Endothelial cell of umbilical vein (primary cell): ENCODE data around the gene ST8SIA6. TPM values are rescaled to one million over a fixed set of nuclear protein-coding genes. Genes with fewer than 3 reads are reported as not detected.

Experiments
- BruUV-seq: library from RNA; stranded (reverse); fragments of 400-500 nt; replicated peaks from 2 replicates; lab custom pipeline; 2021; lab: Mats Ljungman, UMichigan
- CTCF ChIA-PET: fragments of 300-600, 350-600 bp; sonication (Branson Sonifier 250); formaldehyde crosslinking; loops from one replicate; lab custom pipeline; 2021; ENCODE audit warnings: antibody characterized with exemption, inconsistent platforms; lab: Charles Lee
- POLR2A ChIA-PET: fragments of 300-600, 350-600 bp; sonication (Branson Sonifier 250); formaldehyde crosslinking; loops from one replicate; lab custom pipeline; 2021; ENCODE audit warnings: antibody characterized with exemption, inconsistent platforms; lab: Charles Lee
- DNase-seq: peaks from one replicate; pipeline ENCODE4 v3.0.0-alpha.2; 2011; ENCODE audit warnings: low read depth, low spot score
- FAIRE-seq: peaks from 2 replicates; lab custom pipeline; 2011; peaks lifted over from hg19 to GRCh38; lab: Jason Lieb, UNC
- H2AFZ ChIP-seq: 2 replicates; pipeline ENCODE4 v1.6.0; 2012; ENCODE audit warnings: low read depth, low read length, control low read depth, inconsistent platforms
- H3K27ac ChIP-seq: 2 replicates; pipeline ENCODE4 v1.5.1; 2011; ENCODE audit warnings: low read depth, mild to moderate bottlenecking, control low read depth, low read length, moderate library complexity; ENCODE audit not compliant: insufficient read depth
- H3K27me3 ChIP-seq, 2 experiments: 2 replicates each; pipeline versions ENCODE4 v1.6.0 to v1.6.1; 2011; ENCODE audit warnings: low read length in 2 of 2, mixed read lengths in 1 of 2; ENCODE audit not compliant: control insufficient read depth in 2 of 2, insufficient read depth in 2 of 2
- H3K36me3 ChIP-seq, 2 experiments: 2 replicates in 1 of 2; 3 replicates in 1 of 2; pipeline ENCODE4 v1.5.1; 2011; ENCODE audit warnings: low read length in 2 of 2, mild to moderate bottlenecking in 1 of 2, moderate library complexity in 1 of 2; ENCODE audit not compliant: control insufficient read depth in 2 of 2, insufficient read depth in 2 of 2; ENCODE audit errors: extremely low read depth in 1 of 2
- H3K4me1 ChIP-seq: 3 replicates; pipeline ENCODE4 v1.5.1; 2011; ENCODE audit warnings: mild to moderate bottlenecking, low read length; ENCODE audit not compliant: control insufficient read depth, insufficient read depth; ENCODE audit errors: extremely low read depth
- H3K4me2 ChIP-seq: 2 replicates; pipeline ENCODE4 v1.6.1; 2011; ENCODE audit warnings: low read length, control low read depth, mixed read lengths; ENCODE audit not compliant: insufficient read depth
- H3K4me3 ChIP-seq, 3 experiments: fragments of 200-600 bp in 1 of 3; sonication (generic), shearing (Covaris generic) in 1 of 3; replicated peaks in 1 of 3; 2 replicates each; pipeline ENCODE4 v1.5.1; 2011 to 2016; ENCODE audit warnings: control low read depth in 3 of 3, low read length in 3 of 3, mild to moderate bottlenecking in 2 of 3, inconsistent platforms in 1 of 3, low read depth in 1 of 3, moderate library complexity in 1 of 3; ENCODE audit not compliant: insufficient read depth in 1 of 3
- H3K79me2 ChIP-seq: 2 replicates; pipeline ENCODE4 v1.6.0; 2012; ENCODE audit warnings: low read length, inconsistent platforms; ENCODE audit not compliant: control insufficient read depth, insufficient read depth
- H3K9ac ChIP-seq: replicated peaks from 2 replicates; pipeline ENCODE3; 2011; ENCODE audit warnings: low read length, control low read depth; ENCODE audit not compliant: insufficient read depth; ENCODE audit errors: extremely low read depth
- H3K9me1 ChIP-seq: replicated peaks from 3 replicates; pipeline ENCODE4 v1.6.0; 2011; ENCODE audit warnings: mild to moderate bottlenecking, low read length; ENCODE audit not compliant: control insufficient read depth, insufficient read depth; ENCODE audit errors: extremely low read depth
- H3K9me3 ChIP-seq: replicated peaks from 2 replicates; pipeline ENCODE4 v1.5.1; 2012; ENCODE audit warnings: low read length, inconsistent platforms; ENCODE audit not compliant: control insufficient read depth, insufficient read depth
- H4K20me1 ChIP-seq: replicated peaks from 2 replicates; pipeline ENCODE3; 2011; ENCODE audit warnings: mild to moderate bottlenecking, low read length; ENCODE audit not compliant: control insufficient read depth, insufficient read depth; ENCODE audit errors: extremely low read depth
- EZH2 ChIP-seq: IDR thresholded peaks from 2 replicates; pipeline ENCODE4 v1.6.1; 2012; ENCODE audit warnings: borderline replicate concordance, low read depth, mild to moderate bottlenecking, moderate library complexity, low read length, inconsistent platforms; ENCODE audit not compliant: severe bottlenecking
- FOS ChIP-seq: IDR thresholded peaks from 2 replicates; pipeline ENCODE4 v1.6.1; 2011; ENCODE audit warnings: mild to moderate bottlenecking, low read length, moderate library complexity, borderline replicate concordance; ENCODE audit not compliant: insufficient read depth
- GATA2 ChIP-seq: IDR thresholded peaks from 2 replicates; pipeline ENCODE4 v1.7.0; 2011; ENCODE audit warnings: low read depth, mild to moderate bottlenecking, moderate library complexity, mixed read lengths, low read length; ENCODE audit not compliant: insufficient read length, insufficient read depth
- JUN ChIP-seq: IDR thresholded peaks from 2 replicates; pipeline ENCODE4 v1.6.1; 2011; ENCODE audit warnings: borderline replicate concordance, low read depth; ENCODE audit not compliant: insufficient read length, insufficient read depth
- MAX ChIP-seq: IDR thresholded peaks from 2 replicates; pipeline ENCODE4 v1.6.1; 2011; ENCODE audit not compliant: insufficient read depth, insufficient read length
- MYC ChIP-seq: IDR thresholded peaks from one replicate; pipeline ENCODE4 v1.6.1; 2011; ENCODE audit warnings: mild to moderate bottlenecking, low read depth, low read length
- dilution Hi-C: fragments of 300-500 bp; cut with MboI; formaldehyde crosslinking; loops from one replicate; pipeline ENCODE4 v1.15.0; 2019; ENCODE audit warnings: low sequenced_read_pairs; ENCODE audit not compliant: extremely low pct_ligation_motif_present
- intact Hi-C: fragments of 100-400 bp; cut with micrococcal nuclease; formaldehyde crosslinking; loops from one replicate; pipeline ENCODE4 v1.10.0; 2022
- polyA plus RNA-seq, 4 experiments: library from polyadenylated mRNA; depleted of rRNA in 3 of 4; stranded (reverse) in 3 of 4; unstranded in 1 of 4; fragments of >200 nt; gene quantifications; 2 replicates each; pipeline versions ENCODE4 v1.2.1 to v1.2.3, GENCODE V29; 2011 to 2012; ENCODE audit warnings: missing spikeins in 1 of 4
- total RNA-seq: library from RNA; stranded (reverse); gene quantifications from 2 replicates; pipeline ENCODE4 v1.2.3, GENCODE V29; 2021
- TF ChIP-seq, protein P1 (sequence below), 2 donors: IDR thresholded peaks; 1 replicate in 1 of 2; 2 replicates in 1 of 2; pipeline ENCODE4 v1.5.1; 2011; ENCODE audit warnings: low read length in 2 of 2, mild to moderate bottlenecking in 2 of 2, moderate library complexity in 2 of 2, control low read depth in 1 of 2, inconsistent platforms in 1 of 2, low read depth in 1 of 2; ENCODE audit not compliant: insufficient read depth in 1 of 2; ENCODE audit errors: extremely low read depth in 1 of 2

The ST8SIA6 gene
- total and polyA plus RNA-seq, 2 donors (not counting 3 experiments of a cell fraction or from before 2014, with no cell fraction given) = 0.40 to 0.51 TPM

DNA sequence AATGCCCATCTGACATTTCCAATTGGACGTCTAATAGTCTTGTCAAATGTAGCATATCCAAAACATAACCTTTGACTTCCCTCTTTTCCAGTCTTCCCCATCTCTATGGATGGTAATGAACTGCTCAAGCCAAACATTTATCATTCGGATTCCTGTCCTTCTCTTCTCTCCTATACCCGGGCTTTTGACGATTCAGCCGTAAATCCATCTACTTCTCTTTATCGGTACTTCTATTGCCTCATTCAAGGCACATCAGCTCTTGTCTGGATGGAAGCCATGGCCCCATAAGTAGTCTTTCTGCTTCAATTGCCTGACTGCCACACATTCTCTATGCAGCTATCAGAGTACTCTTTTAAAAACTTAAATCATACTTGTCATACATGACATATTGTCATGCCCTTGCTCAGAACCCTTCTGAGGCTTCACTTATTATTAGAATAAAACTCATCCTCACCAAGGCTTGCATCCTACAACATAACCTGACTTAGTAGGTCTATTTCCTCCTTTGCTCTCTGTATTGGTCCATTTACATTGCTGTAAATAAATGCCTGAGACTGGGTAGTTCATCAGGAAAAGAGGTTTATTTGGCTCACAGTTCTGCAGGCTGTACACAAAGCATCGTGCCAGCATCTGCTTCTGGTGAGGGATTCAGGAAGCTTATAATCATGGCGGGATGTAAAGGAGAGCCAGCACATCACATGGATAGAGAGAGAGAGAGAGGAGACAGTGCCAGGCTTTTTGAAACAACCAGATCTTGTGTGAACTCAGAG, 37.8 kb downstream of the ST8SIA6 start:
- Histone ChIP-seq H3K4me1 (no peaks in the 10 kb centered on the region), H3K27me3 (no peaks in the 10 kb centered on the region), H4K20me1 (no peaks in the 10 kb centered on the region), H3K27ac (no peak overlapping the region), H3K4me2 (no peak overlapping the region), H2AFZ (no peak overlapping the region), H3K36me3 (no peaks in the 10 kb centered on the region), H3K79me2 (no peaks in the 10 kb centered on the region), H3K9ac (no peak overlapping the region), H3K9me3 (no peaks in the 10 kb centered on the region), H3K4me3 (no peak overlapping the region), H3K9me1 (no peaks in the 10 kb centered on the region)
- dilution Hi-C loops = no loop called here
- POLR2A ChIA-PET = no interaction called here
- DNase-seq = no peak
- TF ChIP-seq FOS = no peak
- TF ChIP-seq EZH2 = no peak
- TF ChIP-seq JUN = no peak
- no peak for TF ChIP-seq MYC
- TF ChIP-seq, protein P1, sequence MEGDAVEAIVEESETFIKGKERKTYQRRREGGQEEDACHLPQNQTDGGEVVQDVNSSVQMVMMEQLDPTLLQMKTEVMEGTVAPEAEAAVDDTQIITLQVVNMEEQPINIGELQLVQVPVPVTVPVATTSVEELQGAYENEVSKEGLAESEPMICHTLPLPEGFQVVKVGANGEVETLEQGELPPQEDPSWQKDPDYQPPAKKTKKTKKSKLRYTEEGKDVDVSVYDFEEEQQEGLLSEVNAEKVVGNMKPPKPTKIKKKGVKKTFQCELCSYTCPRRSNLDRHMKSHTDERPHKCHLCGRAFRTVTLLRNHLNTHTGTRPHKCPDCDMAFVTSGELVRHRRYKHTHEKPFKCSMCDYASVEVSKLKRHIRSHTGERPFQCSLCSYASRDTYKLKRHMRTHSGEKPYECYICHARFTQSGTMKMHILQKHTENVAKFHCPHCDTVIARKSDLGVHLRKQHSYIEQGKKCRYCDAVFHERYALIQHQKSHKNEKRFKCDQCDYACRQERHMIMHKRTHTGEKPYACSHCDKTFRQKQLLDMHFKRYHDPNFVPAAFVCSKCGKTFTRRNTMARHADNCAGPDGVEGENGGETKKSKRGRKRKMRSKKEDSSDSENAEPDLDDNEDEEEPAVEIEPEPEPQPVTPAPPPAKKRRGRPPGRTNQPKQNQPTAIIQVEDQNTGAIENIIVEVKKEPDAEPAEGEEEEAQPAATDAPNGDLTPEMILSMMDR (IDR thresholded peaks at IDR 0.05; ENCODE audit: extremely low read depth in 1 of 2, insufficient read depth in 1 of 2, low read depth in 1 of 2, low read length in 2 of 2) = no peak
- TF ChIP-seq GATA2 = no peak
- no peak for TF ChIP-seq MAX
- no peak for FAIRE-seq
- CTCF ChIA-PET = interaction anchor here (1.6 kb wide), 2 partner anchors 8 to 12 kb away, joined by 3 to 7 read pairs; no protein-coding TSS in a partner anchor
- intact Hi-C loops = no loop called here
- BruUV-seq = no TSS peak
